Suprapubic skin (tissue), 4 donors: Measurements from ENCODE around the gene SLC6A18.

Source experiments
- CTCF ChIP-seq, 2 donors: fragments of 200-600 bp in 1 of 2; fragments of 450-650 bp in 1 of 2; sonication (generic) in 1 of 2; IDR thresholded peaks; one replicate each; pipeline ENCODE4 v1.5.1; 2016 to 2019; ENCODE audit warnings: antibody characterized with exemption in 2 of 2, mild to moderate bottlenecking in 1 of 2, moderate library complexity in 1 of 2
- EP300 ChIP-seq: sonication (generic); formaldehyde crosslinking; IDR thresholded peaks from one replicate; pipeline ENCODE4 v1.6.1; 2017; ENCODE audit warnings: antibody characterized with exemption
- POLR2A ChIP-seq, 2 donors: fragments of 450-650 bp; IDR thresholded peaks; one replicate each; pipeline ENCODE4 v1.6.1; 2017; ENCODE audit warnings: antibody characterized with exemption in 2 of 2, mild to moderate bottlenecking in 2 of 2, moderate library complexity in 2 of 2
- POLR2AphosphoS5 ChIP-seq, 3 donors: sonication (generic); formaldehyde crosslinking; IDR thresholded peaks; one replicate each; pipeline ENCODE4 v1.6.1; 2017; ENCODE audit warnings: antibody characterized with exemption in 3 of 3

DNA sequence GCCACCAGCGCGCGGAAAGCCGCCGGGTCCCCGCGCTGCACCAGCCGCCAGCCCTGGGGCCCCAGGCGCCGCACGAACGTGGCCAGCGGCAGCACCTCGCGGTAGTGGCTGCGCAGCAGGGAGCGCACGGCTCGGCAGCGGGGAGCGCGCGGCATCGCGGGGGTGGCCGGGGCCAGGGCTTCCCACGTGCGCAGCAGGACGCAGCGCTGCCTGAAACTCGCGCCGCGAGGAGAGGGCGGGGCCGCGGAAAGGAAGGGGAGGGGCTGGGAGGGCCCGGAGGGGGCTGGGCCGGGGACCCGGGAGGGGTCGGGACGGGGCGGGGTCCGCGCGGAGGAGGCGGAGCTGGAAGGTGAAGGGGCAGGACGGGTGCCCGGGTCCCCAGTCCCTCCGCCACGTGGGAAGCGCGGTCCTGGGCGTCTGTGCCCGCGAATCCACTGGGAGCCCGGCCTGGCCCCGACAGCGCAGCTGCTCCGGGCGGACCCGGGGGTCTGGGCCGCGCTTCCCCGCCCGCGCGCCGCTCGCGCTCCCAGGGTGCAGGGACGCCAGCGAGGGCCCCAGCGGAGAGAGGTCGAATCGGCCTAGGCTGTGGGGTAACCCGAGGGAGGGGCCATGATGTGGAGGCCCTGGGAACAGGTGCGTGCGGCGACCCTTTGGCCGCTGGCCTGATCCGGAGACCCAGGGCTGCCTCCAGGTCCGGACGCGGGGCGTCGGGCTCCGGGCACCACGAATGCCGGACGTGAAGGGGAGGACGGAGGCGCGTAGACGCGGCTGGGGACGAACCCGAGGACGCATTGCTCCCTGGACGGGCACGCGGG, 69.9 kb downstream of the SLC6A18 start, which contains the start of gene TERT:
- TF ChIP-seq CTCF (IDR thresholded peaks at IDR 0.05) (no peak), POLR2AphosphoS5 (IDR thresholded peaks at IDR 0.05) (no peak), POLR2A (IDR thresholded peaks at IDR 0.05) (no peak), EP300 (no peak)
